Liver (tissue), 9 donors: ENCODE data around the gene KLK12. TPM values are rescaled to one million over a fixed set of nuclear protein-coding genes. Genes with fewer than 3 reads are reported as not detected.

Experiments used
- DNase-seq: peaks from one replicate; pipeline ENCODE4 v3.0.0-alpha.2; 2017; ENCODE audit warnings: low spot score
- H3K27ac ChIP-seq, 2 donors: one replicate each; pipeline ENCODE4 v1.7.0; 2013; ENCODE audit warnings: inconsistent platforms in 2 of 2, low read length in 2 of 2, control low read depth in 1 of 2, low read depth in 1 of 2, mild to moderate bottlenecking in 1 of 2
- H3K27me3 ChIP-seq, 4 donors: one replicate each; pipeline versions ENCODE4 v1.6.1 to v1.7.0; 2013; ENCODE audit warnings: low read length in 3 of 4, inconsistent platforms in 1 of 4, mild to moderate bottlenecking in 1 of 4, moderate library complexity in 1 of 4; ENCODE audit not compliant: control insufficient read depth in 4 of 4, insufficient read depth in 4 of 4
- H3K36me3 ChIP-seq, 4 donors: one replicate each; pipeline versions ENCODE4 v1.6.1 to v1.7.0; 2013; ENCODE audit warnings: low read length in 3 of 4, mild to moderate bottlenecking in 3 of 4, low read depth in 1 of 4, moderate library complexity in 1 of 4; ENCODE audit not compliant: control insufficient read depth in 4 of 4, insufficient read depth in 3 of 4
- H3K4me1 ChIP-seq, 4 donors: one replicate each; pipeline versions ENCODE4 v1.6.1 to v1.7.0; 2013; ENCODE audit warnings: low read length in 3 of 4, mild to moderate bottlenecking in 3 of 4, moderate library complexity in 1 of 4; ENCODE audit not compliant: control insufficient read depth in 4 of 4, insufficient read depth in 4 of 4
- H3K4me3 ChIP-seq, 3 donors: one replicate each; pipeline versions ENCODE4 v1.6.1 to v1.7.0; 2013; ENCODE audit warnings: low read length in 3 of 3, control low read depth in 1 of 3, low read depth in 1 of 3, mild to moderate bottlenecking in 1 of 3
- H3K9ac ChIP-seq, 2 donors: one replicate each; pipeline ENCODE4 v1.7.0; 2013; ENCODE audit warnings: low read length in 2 of 2, mild to moderate bottlenecking in 2 of 2, moderate library complexity in 2 of 2, control low read depth in 1 of 2, low read depth in 1 of 2
- H3K9me3 ChIP-seq, 4 donors: one replicate each; pipeline versions ENCODE4 v1.6.1 to v1.7.0; 2013; ENCODE audit warnings: low read length in 3 of 4; ENCODE audit not compliant: control insufficient read depth in 4 of 4
- EGR1 ChIP-seq, 2 donors: IDR thresholded peaks; 2 replicates each; pipeline ENCODE4 v1.6.1; 2016 to 2018; ENCODE audit warnings: antibody characterized with exemption in 2 of 2, low read depth in 2 of 2
- FOXA1 ChIP-seq: IDR thresholded peaks from 2 replicates; pipeline ENCODE4 v1.6.1; 2016; ENCODE audit warnings: antibody characterized with exemption
- GABPA ChIP-seq, 2 donors: IDR thresholded peaks in 1 of 2; conservative IDR thresholded peaks in 1 of 2; 2 replicates each; pipeline ENCODE4 v1.6.1; 2016; ENCODE audit warnings: antibody characterized with exemption in 2 of 2, mild to moderate bottlenecking in 1 of 2, moderate library complexity in 1 of 2
- HNF4G ChIP-seq: IDR thresholded peaks from 2 replicates; pipeline ENCODE4 v1.6.1; 2016; ENCODE audit warnings: antibody characterized with exemption
- JUND ChIP-seq, 2 donors: IDR thresholded peaks; 2 replicates each; pipeline ENCODE4 v1.6.1; 2016; ENCODE audit warnings: antibody characterized with exemption in 2 of 2
- NR2F2 ChIP-seq: IDR thresholded peaks from 2 replicates; pipeline ENCODE4 v1.6.1; 2016; ENCODE audit warnings: antibody characterized with exemption
- TAF1 ChIP-seq: conservative IDR thresholded peaks from 2 replicates; pipeline ENCODE4 v1.6.1; 2016; ENCODE audit warnings: antibody characterized with exemption, mild to moderate bottlenecking
- YY1 ChIP-seq: IDR thresholded peaks from 2 replicates; pipeline ENCODE4 v1.6.1; 2016; ENCODE audit warnings: antibody characterized with exemption, mild to moderate bottlenecking
- WGBS: extraction: QIAGEN DNeasy Blood & Tissue Kit; methylation state at CpG from one replicate; pipeline ENCODE4 v1.1.7; 2013; 5-methylcytosine and 5-hydroxymethylcytosine counted together
- polyA plus RNA-seq, 2 donors: library from polyadenylated mRNA; stranded (reverse) in 1 of 2; unstranded in 1 of 2; fragments of 200-250 nt in 1 of 2; fragments of >200 nt in 1 of 2; fragmentation: Nextera tagmentation in 1 of 2; extraction: Ambion mirVana in 1 of 2; gene quantifications; one replicate each; pipeline versions ENCODE4 v1.2.1 to v1.2.3, GENCODE V29; 2013 to 2015
- total RNA-seq, 2 donors: library from RNA; depleted of rRNA; stranded (reverse); fragments of >200 nt; gene quantifications; one replicate each; pipeline ENCODE4 v1.2.3, GENCODE V29; 2014
- TF ChIP-seq, protein P1 (sequence below): fragments of 150-350 bp; IDR thresholded peaks from 2 replicates; pipeline ENCODE4 v1.5.1; 2017; ENCODE audit warnings: improper control_type of control experiment, low read depth, low read length; ENCODE audit not compliant: missing input control
- TF ChIP-seq, protein P2 (sequence below): IDR thresholded peaks from 2 replicates; pipeline ENCODE4 v1.6.1; 2016; ENCODE audit warnings: antibody characterized with exemption
- TF ChIP-seq, protein P3 (sequence below): IDR thresholded peaks from 2 replicates; pipeline ENCODE4 v1.6.1; 2016; ENCODE audit warnings: antibody characterized with exemption
- donor health status: healthy.
- donor health status: healthy.
- donor health status: healthy.
- donor health status: healthy.
- donor health status: healthy.

The KLK12 gene
- total and polyA plus RNA-seq, 4 donors: not detected

DNA sequence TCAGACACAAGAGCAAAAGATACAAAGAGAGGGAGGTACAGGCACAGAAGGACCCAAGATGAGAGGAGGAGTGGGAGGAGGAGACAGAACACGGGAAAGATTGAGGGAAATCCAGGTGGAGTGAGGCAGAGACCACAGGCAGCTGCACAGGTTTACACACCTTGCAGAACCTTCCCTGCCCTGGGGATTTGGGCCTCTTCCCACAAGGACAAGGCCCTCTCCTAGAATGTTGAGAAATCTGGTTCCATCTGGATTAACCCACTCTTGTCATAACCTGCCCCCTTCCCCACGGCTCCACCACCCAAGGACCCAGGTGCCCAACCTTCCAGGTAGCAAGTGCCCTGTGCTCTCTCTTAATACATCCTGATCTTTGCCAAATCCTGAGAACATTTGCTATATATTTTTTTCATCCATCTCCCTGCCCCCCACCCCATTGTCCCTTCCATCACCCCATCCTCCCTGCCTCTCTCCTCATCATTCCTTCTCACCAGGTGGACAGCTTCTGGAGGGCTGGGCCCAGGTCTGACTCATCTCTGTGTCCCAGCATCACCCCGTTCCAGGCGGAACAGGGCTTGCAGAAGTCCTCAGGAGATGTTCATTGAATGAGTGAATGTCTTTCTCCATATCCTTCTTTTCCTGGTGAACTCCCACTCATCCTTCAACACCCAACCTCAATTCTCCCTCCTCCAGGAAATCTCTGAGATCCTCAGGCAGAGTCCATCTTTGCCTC lies 24.6 kb downstream of the KLK12 start:
- DNase-seq: no peak
- H3K9me3 ChIP-seq: no peaks in the 10 kb centered on the region
- no peaks in the 10 kb centered on the region for H3K36me3 ChIP-seq
- H3K27me3 ChIP-seq: peaks cover 0 to 2% (median 0%) of the 10 kb centered on the region in 4 donors
- no peak for TF ChIP-seq GABPA (IDR thresholded peaks at IDR 0.05 in 1 of 2, conservative IDR thresholded peaks at IDR 0.05 in 1 of 2)
- TF ChIP-seq, protein P1, sequence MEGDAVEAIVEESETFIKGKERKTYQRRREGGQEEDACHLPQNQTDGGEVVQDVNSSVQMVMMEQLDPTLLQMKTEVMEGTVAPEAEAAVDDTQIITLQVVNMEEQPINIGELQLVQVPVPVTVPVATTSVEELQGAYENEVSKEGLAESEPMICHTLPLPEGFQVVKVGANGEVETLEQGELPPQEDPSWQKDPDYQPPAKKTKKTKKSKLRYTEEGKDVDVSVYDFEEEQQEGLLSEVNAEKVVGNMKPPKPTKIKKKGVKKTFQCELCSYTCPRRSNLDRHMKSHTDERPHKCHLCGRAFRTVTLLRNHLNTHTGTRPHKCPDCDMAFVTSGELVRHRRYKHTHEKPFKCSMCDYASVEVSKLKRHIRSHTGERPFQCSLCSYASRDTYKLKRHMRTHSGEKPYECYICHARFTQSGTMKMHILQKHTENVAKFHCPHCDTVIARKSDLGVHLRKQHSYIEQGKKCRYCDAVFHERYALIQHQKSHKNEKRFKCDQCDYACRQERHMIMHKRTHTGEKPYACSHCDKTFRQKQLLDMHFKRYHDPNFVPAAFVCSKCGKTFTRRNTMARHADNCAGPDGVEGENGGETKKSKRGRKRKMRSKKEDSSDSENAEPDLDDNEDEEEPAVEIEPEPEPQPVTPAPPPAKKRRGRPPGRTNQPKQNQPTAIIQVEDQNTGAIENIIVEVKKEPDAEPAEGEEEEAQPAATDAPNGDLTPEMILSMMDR: no peak
- TF ChIP-seq, protein P2, sequence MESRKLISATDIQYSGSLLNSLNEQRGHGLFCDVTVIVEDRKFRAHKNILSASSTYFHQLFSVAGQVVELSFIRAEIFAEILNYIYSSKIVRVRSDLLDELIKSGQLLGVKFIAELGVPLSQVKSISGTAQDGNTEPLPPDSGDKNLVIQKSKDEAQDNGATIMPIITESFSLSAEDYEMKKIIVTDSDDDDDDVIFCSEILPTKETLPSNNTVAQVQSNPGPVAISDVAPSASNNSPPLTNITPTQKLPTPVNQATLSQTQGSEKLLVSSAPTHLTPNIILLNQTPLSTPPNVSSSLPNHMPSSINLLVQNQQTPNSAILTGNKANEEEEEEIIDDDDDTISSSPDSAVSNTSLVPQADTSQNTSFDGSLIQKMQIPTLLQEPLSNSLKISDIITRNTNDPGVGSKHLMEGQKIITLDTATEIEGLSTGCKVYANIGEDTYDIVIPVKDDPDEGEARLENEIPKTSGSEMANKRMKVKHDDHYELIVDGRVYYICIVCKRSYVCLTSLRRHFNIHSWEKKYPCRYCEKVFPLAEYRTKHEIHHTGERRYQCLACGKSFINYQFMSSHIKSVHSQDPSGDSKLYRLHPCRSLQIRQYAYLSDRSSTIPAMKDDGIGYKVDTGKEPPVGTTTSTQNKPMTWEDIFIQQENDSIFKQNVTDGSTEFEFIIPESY: no peak
- no peaks in the 10 kb centered on the region for H3K4me1 ChIP-seq
- no peak overlapping the region for H3K9ac ChIP-seq
- no peak overlapping the region for H3K27ac ChIP-seq
- WGBS: 63% methylated on average over 4 of the region's 4 CpGs
- no peak overlapping the region for H3K4me3 ChIP-seq

DNA sequence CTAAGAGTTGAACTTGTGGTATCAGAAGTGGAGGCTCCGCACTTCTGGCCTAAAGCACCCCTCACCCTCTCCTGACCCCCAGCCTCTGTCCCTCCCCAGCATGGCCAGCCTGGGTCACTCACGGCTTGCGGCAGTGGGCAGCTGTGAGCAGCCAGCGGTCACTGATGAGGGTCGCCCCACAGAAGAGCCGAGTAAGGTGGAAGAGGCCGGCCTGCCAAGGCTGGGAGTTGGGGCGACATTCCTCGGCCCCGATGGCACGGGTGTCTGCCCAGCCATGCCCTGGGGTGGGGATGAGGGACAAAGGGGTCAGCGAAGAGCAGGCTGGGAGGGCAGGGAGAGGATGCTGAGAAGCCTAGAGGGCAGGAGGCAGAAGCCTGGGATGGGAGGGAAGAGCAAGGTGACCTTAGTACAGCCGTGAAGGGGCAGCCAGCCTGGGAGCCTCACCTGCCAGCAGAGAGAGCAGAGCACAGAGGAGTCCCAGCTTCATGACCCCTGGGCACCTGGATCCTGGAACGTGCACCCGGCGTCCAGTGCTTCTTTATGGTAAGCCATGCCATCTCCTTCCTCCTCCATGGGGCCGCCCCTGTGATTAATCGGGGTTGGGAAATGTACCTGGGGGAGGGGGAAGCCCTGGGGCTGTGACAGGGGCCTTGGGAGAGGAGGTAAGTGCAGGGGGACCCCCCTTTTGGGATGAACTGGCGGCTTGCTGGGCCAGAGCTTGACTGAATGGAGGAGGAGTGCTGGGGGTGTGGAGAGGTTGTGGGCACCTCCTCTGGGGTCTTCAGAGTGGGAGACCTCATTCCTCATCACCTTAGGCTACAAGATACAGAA lies 25.5 kb downstream of the KLK12 start:
- WGBS: 65% methylated on average over 19 of the region's 19 CpGs
- H3K9me3 ChIP-seq: no peaks in the 10 kb centered on the region
- DNase-seq: no peak

DNA sequence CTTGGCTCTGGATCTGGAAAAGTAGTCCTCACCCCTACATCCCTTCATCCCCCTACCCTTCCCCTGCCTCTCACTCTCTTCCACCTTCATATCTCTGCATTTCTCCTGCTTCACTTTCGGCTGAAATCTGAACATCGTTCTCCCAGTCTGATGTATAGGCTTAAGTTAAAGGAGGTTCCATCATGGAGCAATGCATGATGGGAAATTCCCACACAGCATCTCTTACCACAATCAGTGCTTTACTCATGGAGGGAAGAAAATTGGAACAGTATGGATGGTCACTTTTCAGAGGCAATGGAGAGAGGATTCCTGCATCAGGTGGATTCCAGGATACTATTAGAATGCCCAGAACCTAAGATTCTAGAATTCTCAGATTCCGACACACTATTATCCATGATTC lies 27.3 kb downstream of the KLK12 start:
- DNase-seq: no peak
- TF ChIP-seq EGR1 (IDR thresholded peaks at IDR 0.05; ENCODE audit: low read depth in 2 of 2): no peak
- TF ChIP-seq HNF4G: no peak
- TF ChIP-seq TAF1: no peak
- no peak for TF ChIP-seq YY1
- TF ChIP-seq GABPA (IDR thresholded peaks at IDR 0.05 in 1 of 2, conservative IDR thresholded peaks at IDR 0.05 in 1 of 2): no peak
- TF ChIP-seq NR2F2: no peak
- TF ChIP-seq, protein P3, sequence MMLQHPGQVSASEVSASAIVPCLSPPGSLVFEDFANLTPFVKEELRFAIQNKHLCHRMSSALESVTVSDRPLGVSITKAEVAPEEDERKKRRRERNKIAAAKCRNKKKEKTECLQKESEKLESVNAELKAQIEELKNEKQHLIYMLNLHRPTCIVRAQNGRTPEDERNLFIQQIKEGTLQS: no peak
- no peak for TF ChIP-seq JUND (IDR thresholded peaks at IDR 0.05)
- no peak for TF ChIP-seq FOXA1
- no peaks in the 10 kb centered on the region for H3K4me1 ChIP-seq
- H3K9me3 ChIP-seq: no peaks in the 10 kb centered on the region
- 80% methylated on average over 3 of the region's 3 CpGs for WGBS
- no peak overlapping the region for H3K4me3 ChIP-seq
- H3K27me3 ChIP-seq: peaks cover 0 to 2% (median 0%) of the 10 kb centered on the region in 4 donors
- no peak overlapping the region for H3K27ac ChIP-seq
- no peaks in the 10 kb centered on the region for H3K36me3 ChIP-seq
- H3K9ac ChIP-seq: no peak overlapping the region

More for the DNA sequence above, 25.5 kb downstream of the KLK12 start:
- Histone ChIP-seq H3K4me1 (no peaks in the 10 kb centered on the region), H3K4me3 (no peak overlapping the region), H3K27me3 (no peaks in the 10 kb centered on the region), H3K27ac (no peak overlapping the region), H3K36me3 (no peaks in the 10 kb centered on the region), H3K9ac (no peak overlapping the region)
- no peak for TF ChIP-seq HNF4G
